HG03159 (cell line): ENCODE measurements around the gene EDEM2.
A peak's percentile ranks its signal among the peaks of the same experiment; 100 is the strongest.
"Not testable (repeated sequence)": the region's sequence is repeated elsewhere in the genome, so short reads cannot be mapped to it uniquely, and the experiment has no call there.

Experiments used
- ATAC-seq: cut with Tn5 transposase; IDR thresholded peaks from one replicate; pipeline ENCODE4 v1.9.1; 2021; ENCODE audit warnings: mild to moderate bottlenecking, moderate library complexity; ENCODE audit not compliant: unreplicated experiment

EDEM2 gene

DNA sequence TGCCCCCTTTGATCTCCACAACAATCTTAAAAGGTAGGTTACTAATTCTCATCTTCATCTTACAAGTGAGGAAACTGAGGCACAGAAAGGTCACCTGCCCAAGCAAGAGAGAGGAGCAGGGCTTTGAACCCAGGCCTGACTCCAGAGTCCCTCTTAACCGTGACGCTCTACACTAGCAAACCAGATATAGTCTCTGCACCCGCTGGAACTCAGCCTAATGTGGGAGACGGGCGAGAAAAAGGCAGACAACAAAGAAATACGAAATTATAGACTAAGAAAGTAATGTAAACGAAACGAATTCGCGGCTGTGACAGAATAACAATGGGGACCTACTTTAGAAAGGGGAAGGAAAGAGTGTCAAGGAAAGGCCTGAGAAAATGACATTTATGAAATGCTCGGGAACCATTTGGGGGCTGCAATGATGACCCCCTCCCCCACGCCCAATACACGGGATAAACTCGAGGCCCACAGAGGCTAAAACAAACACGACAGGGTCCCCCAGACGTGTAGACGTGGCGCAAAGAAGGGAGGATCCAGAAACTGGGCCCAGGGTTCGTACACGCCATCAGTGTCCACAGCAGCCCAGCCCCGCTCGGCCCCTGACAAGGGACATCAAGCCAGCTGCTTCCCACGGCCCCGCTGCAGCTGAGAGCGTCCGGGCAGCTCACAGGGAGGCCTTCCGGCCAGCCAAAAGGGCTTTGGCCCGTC lies 55.2 kb downstream of the EDEM2 start:
- ATAC-seq: peak; percentile 22

DNA sequence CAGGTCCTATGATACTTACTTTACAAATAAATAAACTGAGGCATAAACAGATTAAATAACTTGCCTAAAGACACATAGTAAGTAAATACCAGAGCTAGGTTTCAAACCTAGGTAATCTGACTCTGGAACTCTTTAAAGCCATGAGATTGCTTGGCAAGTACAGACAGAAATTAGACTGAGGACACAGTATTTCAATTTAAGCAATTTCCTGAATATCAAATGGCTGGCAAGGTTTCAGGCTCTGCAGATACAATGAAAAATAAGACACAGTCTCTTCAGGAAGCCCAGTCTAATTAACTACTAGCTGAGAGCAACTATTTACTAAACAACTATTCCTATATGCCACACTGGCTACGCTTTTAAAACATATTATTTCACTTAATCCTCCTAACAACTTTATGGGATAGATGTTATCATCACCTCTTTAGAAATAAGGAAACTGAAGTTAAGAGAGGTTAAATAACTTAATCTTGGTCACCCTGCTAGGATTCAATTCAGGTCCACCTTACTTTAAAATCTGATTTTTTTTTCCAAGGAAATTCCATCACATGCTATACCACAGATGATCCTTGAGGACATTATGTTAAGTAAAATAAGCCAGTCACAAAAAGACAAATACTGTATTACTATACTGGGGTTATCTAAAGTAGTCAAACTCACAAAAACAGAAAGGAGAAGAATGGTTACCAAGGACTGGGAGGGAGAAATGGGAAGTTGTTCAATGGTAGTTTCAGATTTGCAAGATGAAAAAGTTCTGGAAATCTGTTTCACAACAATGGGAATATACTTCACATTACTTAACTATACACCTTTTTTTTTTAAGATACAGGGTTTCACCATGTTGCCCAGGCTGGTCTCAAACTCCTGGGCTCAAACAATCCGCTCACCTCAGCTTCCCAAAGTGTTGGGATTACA lies 58.6 kb downstream of the EDEM2 start:
- ATAC-seq: no peak

DNA sequence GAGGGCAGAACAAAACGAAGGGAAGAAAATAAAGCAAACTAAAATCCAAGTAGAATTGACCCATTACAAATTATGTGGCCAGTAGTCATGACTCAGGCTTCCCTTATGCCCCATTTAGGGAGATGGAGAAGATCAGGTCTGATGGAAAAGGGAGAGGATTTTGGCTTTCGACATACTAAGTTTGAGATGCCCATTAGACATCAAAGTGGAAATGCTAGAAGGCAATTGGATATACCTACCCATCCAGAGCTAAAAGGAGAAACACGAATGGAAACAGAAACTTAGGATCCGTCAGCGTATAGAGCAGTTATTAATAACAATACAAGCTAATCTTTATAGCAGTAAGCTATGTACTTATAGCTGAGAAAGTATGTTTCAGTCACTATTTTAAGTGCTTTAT lies 59.3 kb downstream of the EDEM2 start:
- ATAC-seq: no peak

DNA sequence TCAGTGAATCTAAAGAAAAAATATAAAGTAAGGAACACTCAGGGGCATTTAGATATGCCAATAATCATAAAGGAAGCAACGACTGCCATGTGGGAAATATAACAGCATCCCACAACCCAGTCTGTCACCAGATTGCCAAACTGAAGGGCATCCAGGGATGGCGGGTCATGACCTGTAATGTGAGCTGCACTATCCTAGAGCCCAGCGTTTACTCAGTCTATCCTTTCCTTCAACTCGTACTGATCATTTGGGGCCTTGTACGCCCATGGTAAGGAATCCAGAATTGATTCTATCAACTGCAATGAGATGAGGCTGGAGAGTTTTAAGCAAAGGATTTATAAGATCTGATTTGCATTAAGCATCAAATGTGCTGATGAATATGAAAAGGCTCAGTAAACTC lies 59.8 kb downstream of the EDEM2 start:
- ATAC-seq: no peak

DNA sequence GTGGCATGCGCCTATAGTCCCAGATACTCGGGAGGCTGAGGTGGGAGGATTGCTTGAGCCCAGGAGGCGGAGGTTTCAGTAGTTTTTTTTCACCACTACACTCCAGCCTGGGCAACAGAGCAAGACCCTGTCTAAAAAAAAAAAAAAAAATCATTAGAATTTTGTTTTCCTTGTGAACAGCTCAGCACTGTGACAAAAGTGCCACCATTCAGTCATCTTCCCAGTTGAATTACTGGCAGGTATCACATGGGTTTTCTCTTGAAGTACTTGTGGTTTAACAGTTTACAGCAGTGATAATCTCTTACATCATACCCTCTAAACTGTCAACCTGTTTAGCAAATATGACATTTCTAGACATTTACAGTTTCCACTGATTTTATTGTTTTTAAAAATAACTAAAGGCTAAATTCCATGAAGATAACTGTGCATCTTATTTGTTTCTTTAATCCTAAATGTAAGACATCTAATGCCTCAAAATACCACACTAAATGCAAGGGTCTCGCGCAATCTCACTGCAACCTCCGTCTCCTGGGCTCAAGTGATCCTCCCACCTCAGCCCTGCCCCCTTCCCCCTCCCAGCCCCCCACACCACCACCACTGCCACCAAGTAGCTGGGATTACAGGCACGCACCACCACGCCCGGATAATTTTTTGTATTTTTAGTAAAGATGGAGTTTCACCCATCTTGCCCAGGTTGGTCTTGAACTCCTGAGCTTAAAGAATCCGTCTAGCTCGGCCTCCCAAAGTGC lies 61.5 kb downstream of the EDEM2 start:
- ATAC-seq: no peak

DNA sequence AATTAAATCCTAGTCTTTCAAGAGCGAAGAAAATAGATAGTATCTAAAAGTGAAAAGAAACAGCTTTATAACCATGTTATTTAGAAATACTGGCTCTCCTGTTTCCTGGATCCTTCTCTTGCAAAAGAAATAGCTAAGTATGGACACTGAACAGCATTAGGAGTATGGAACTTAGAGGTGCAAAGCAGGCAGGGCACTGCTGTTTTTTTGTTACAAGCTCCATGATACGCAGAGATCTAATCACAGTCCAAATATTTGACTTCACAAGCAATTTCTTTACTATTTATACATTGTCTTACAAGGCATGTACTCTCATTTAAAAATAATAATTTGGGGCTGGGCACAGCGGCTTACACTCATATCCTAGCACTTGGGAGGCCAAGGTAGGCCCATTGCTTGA lies 62.1 kb downstream of the EDEM2 start:
- no peak for ATAC-seq

DNA sequence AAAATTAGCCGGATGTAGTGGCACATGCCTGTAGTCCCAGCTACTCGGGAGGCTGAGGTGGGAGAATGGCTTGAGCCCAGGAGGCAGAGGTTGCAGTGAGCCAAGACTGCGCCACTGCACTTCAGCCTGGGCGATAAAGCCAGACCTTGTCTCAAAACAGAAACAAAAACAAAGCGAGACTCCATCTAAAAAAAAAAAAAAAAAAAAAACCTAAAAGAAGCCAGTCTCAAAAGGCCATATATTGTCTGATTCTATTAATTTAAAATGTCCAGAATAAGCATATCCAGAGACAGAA lies 66.8 kb downstream of the EDEM2 start:
- not testable (repeated sequence) for ATAC-seq

DNA sequence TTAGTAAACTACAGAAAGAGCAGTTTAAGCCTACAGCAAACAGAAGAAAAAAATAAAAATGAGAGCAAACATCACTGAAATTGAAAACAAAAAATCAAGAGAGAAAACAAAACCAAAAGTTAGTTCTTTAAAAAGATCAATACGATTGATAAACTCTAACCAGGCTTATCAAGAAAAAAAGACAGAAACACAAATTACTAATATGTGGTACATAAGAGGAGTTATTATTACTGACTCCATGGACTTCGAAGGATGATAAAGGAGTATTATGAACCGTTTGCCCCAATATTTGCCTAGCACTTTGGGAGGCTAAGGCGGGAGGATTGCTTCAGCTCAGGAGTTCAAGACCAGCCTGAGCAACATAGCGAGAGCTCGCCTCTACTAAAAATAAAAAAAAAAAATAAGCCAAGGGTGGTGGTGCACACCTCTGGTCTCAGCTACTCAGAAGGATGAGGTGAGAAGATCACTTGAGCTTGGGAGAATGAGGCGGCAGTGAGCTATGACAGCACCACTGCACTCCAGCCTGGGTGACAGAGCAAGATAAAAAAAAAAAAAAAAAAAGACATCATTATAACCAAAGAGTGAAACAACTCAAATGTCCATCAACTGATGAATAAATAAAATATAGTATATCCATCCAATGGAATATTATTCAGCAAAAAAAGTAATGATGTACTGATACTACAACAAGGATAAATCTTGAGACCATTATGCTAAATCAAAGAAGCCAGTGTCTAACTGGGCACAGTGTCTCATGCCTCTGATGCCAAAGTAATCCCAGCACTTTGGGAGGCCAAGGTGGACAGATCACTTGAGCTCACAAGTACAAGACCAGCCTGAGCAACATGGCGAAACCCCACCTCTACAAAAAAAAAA lies 67.4 kb downstream of the EDEM2 start:
- no peak for ATAC-seq

DNA sequence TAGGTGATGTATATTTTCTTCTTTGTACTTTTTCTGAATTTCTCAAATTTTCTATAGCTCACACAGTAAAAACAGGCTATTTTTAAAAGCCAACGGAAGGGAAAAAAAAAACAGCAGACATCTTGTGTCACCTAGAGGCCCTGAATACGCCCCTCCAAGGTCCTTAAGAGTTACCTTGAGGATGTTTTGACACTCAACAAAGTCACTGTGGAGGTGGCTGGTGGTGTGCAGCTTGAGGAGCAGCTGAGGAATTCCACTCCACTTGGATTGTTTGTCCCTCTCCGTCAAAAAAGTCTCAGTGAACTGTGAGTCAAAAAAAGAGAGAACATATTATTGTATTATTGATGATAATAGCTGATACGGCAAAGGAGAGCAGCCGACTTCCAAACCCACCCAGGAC lies 69.3 kb downstream of the EDEM2 start:
- ATAC-seq: no peak

DNA sequence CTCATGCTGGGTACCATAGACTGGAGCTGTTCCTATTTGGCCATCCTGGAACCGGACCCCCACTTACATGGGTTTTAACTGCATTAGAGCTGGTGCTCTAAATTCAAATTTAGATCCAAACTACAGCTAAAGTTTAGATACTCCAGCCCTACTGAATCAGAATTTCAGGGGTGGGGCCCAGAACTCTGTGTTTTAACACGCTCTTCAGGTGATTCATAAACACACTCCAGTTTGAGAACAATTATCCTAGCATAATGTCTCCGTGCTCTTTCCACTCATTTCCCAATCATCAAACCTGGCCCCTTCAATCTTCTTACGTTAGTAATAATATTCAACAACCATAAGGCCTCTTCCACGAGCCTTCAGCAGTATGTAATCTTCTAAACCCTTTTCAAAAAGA lies 69.8 kb downstream of the EDEM2 start:
- ATAC-seq: no peak

DNA sequence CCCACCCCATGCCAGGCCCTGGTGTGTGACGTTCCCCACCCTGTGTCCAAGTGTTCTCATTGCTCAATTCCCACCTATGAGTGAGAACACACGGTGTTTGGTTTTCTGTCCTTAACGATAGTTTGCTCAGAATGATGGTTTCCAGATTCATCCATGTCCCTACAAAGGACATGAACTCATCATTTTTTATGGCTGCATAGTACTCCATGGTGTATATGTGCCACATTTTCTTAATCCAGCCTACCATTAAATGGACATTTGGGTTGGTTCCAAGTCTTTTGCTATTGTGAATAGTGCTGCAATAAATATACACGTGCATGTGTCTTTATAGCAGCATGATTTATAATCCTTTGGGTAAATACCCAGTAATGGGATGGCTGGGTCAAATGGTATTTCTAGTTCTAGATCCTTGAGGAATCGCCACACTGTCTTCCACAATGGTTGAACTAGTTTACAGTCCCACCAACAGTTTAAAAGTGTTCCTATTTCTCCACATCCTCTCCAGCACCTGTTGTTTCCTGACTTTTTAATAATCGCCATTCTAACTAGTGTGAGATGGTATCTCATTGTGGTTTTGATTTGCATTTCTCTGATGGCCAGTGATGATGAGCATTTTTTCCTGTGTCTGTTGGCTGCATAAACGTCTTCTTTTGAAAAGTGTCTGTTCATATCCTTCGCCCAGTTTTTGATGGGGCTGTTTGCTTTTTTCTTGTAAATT lies 75.5 kb downstream of the EDEM2 start:
- not testable (repeated sequence) for ATAC-seq

DNA sequence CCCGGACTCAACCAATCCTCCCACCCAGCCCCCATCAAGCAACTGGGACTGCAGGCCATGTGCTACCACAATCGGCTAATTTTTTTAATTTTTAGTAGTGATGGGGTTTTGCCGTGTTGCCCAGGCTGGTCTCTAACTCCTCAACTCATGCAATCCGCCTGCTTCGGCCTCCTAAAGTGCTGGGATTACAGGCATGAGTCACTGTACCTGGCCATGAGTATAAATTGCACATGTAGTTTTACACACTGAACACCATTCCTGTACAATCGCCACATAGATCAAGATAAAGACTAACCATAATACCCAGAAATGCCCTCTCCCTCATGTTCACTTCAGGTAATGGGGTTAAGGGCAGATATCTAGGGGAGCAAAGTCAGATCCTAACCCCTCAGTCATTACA lies 80.9 kb downstream of the EDEM2 start:
- ATAC-seq: no peak
